ENCODE measurements around the gene NAXD. TPM values are rescaled to one million over a fixed set of nuclear protein-coding genes. Genes with fewer than 3 reads are reported as not detected.
A peak's percentile ranks its signal among the peaks of the same experiment; 100 is the strongest.

The NAXD gene
- total and polyA plus RNA-seq, 10 donors = 25.1 to 40.9 (median 34.1) TPM

GRCh38 chr13:110590577-110590976 lies 24.8 kb upstream of the NAXD start:
- no peaks in the 10 kb centered on the region for H3K36me3 ChIP-seq
- intact Hi-C loops (cut with DNase I; ENCODE audit: low total_unique reads) = loop anchor here (10.0 kb wide), 1 partner anchor 224 kb away; no protein-coding TSS in a partner anchor
- 75 to 89% (median 83%) methylated on average over 5 to 6 of the region's 6 CpGs for WGBS, 5 donors
- H3K27me3 ChIP-seq (replicated peaks in 1 of 7) = no peaks in the 10 kb centered on the region
- no peaks in the 10 kb centered on the region for H3K9me3 ChIP-seq
- peaks cover 0 to 6% (median 4%) of the 10 kb centered on the region in 6 donors for H3K4me1 ChIP-seq
- H3K4me3 ChIP-seq = no peak overlapping the region
- no peak overlapping the region for H3K27ac ChIP-seq
- TF ChIP-seq POLR2A (IDR thresholded peaks at IDR 0.05) (no peak), CTCF (IDR thresholded peaks at IDR 0.05 in 8 of 11, conservative IDR thresholded peaks at IDR 0.05 in 3 of 11) (no peak)
- no peak for DNase-seq

GRCh38 chr13:110592665-110593064 lies 22.7 kb upstream of the NAXD start:
- Histone ChIP-seq H3K4me3 (no peak overlapping the region), H3K36me3 (no peaks in the 10 kb centered on the region), H3K27ac (no peak overlapping the region), H3K9me3 (no peaks in the 10 kb centered on the region), H3K4me1 (peaks cover 0 to 6% (median 4%) of the 10 kb centered on the region in 6 donors), H3K27me3 (replicated peaks in 1 of 7) (no peaks in the 10 kb centered on the region)
- TF ChIP-seq CTCF (IDR thresholded peaks at IDR 0.05 in 8 of 11, conservative IDR thresholded peaks at IDR 0.05 in 3 of 11) = no peak
- TF ChIP-seq POLR2AphosphoS5 (IDR thresholded peaks at IDR 0.05) = no peak
- TF ChIP-seq POLR2A (IDR thresholded peaks at IDR 0.05) = no peak
- no peak for DNase-seq
- WGBS, 5 donors = 68 to 88% (median 75%) methylated on average over 2 of the region's 2 CpGs
- intact Hi-C loops (cut with DNase I; ENCODE audit: low total_unique reads) = loop anchor here (10.0 kb wide), 1 partner anchor 222 kb away; no protein-coding TSS in a partner anchor

GRCh38 chr13:110593430-110594130 lies 21.8 kb upstream of the NAXD start:
- Histone ChIP-seq H3K9me3 (no peaks in the 10 kb centered on the region), H3K36me3 (no peaks in the 10 kb centered on the region), H3K27me3 (replicated peaks in 1 of 7) (no peaks in the 10 kb centered on the region), H3K27ac (no peak overlapping the region), H3K4me3 (no peak overlapping the region), H3K4me1 (peaks cover 0 to 6% (median 4%) of the 10 kb centered on the region in 6 donors)
- TF ChIP-seq CTCF (IDR thresholded peaks at IDR 0.05 in 8 of 11, conservative IDR thresholded peaks at IDR 0.05 in 3 of 11) (peak; percentile 50 to 77 (median 68)), POLR2A (IDR thresholded peaks at IDR 0.05) (no peak)
- DNase-seq = no peak
- 45 to 50% (median 47%) methylated on average over 6 of the region's 6 CpGs for WGBS, 5 donors
- intact Hi-C loops (cut with DNase I; ENCODE audit: low total_unique reads) = loop anchor here (10.0 kb wide), 1 partner anchor 221 kb away; no protein-coding TSS in a partner anchor

GRCh38 chr13:110597041-110597689 lies 18.2 kb upstream of the NAXD start:
- 81 to 87% (median 84%) methylated on average over 16 of the region's 16 CpGs for whole genome bisulfite sequencing, 5 donors
- H3K27me3 ChIP-seq (replicated peaks in 1 of 7) = no peaks in the 10 kb centered on the region
- intact Hi-C loops (cut with DNase I; ENCODE audit: low total_unique reads) = loop anchor here (10.0 kb wide), 1 partner anchor 218 kb away; no protein-coding TSS in a partner anchor

More at GRCh38 chr13:110597041-110597689, 18.2 kb upstream of the NAXD start:
- DNase-seq = no peak
- H3K4me1 ChIP-seq = peaks cover 0 to 6% (median 4%) of the 10 kb centered on the region in 6 donors
- no peaks in the 10 kb centered on the region for H3K36me3 ChIP-seq
- no peak overlapping the region for H3K4me3 ChIP-seq
- no peak overlapping the region for H3K27ac ChIP-seq
- no peak for TF ChIP-seq POLR2A (IDR thresholded peaks at IDR 0.05)
- TF ChIP-seq POLR2AphosphoS5 (IDR thresholded peaks at IDR 0.05) = no peak
- no peak for TF ChIP-seq CTCF (IDR thresholded peaks at IDR 0.05 in 8 of 11, conservative IDR thresholded peaks at IDR 0.05 in 3 of 11)
- H3K9me3 ChIP-seq = no peaks in the 10 kb centered on the region

All from spleen (tissue), 11 donors.